Embryonic facial prominence (tissue), 1 donor: Measurements from ENCODE around the gene DNAJA2.
"Not testable (repeated sequence)": the region's sequence is repeated elsewhere in the genome, so short reads cannot be mapped to it uniquely, and the experiment has no call there.

Experiments used
- DNase-seq: peaks from one replicate; pipeline ENCODE4 v3.0.0-alpha.2; 2016; ENCODE audit errors: extremely low spot score

The DNAJA2 gene

DNA sequence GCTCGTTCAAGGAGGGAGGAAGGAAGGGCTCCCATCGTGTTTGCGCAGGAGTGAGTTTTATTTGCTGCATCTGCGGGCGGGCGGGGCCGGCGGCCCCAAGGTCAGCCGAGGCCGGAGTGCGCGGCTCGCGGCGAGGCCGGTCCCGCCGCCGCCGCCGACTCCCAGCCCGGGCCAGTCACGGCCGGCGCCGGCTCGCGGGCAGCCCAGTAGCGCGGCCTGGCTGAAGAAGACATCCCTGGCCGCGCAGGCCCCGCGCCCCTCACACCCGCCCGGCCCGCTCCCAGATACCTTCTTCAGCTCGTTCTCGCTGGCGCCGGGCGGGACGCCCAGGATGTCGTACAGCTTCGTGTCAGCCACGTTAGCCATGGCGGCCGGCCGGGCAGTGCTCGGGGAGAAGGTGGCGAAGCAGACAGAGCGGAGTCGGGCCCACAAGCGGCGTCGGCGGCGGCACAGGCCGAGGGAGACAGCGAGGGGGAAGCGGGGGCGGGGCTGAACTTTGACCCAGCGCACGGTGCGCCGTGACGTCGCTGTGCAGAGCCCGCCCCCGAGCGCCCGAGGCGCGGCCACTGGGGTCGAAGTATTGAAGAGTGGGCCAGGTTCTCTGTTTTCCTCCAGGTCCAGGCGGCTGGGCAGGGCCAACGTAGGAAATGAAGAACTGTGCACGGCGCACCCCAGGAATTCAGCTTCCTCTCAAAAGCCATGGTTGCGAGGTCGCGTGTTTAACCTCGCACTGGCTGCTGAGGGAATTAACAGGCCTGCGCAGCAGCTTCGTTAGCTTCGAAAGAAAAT lies at the start of gene DNAJA2:
TSS of gene DNAJA2 (minus strand) at position 468 of the 789 bp plus-strand sequence. CDS start at position 366, 102 bp downstream.
- peak; percentile 81 for DNase-seq

DNA sequence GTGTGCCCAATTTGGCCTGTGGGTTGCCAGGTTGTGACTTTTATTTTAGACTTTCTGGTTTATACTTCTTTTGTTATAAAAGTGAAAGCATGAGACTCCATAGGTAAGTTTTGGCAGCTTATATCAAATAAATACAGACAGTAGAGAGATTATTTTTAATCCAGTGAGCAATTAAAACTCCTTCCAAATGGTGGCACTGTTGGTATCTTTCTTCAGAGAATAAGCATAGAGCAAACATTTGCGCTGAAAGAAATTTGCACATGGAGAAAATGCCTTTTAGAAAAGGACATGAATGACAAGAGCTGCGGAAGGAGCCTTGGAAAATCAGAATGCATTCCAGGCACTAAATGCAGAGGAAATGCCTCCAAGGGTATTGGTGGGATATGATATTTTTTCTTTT lies 46.1 kb upstream of the DNAJA2 start:
- DNase-seq, result no peak

DNA sequence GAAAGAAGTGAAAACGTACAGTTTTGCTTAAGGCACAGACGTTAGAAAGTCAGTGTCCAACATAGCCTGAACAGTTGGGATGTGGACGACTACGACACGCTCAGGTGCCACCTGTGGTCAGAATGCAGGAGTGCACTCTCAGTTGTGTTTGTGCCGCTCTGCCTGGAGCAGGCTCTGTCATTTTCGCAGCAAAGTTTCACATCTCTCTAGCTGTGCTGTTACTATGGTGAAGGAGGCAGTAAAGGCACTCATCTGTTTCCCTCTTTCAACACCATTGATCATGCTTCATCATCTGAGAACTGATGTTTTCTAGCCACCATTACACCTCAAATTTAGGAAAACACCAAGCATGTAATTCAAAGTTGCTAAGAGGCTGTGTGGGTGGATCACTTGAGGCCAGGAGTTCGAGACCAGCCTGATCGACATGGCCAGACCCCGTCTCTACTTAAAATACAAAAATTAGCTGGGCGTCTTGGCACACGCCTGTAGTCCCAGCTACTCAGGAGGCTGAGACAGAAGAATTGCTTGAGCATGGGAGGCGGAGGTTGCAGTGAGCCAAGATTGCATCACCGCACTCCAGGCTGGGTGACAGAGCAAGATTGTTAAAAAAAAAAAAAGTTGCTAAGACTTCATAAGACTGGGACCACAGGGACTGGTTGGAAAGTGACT lies 44.9 kb upstream of the DNAJA2 start:
- no peak for DNase-seq

DNA sequence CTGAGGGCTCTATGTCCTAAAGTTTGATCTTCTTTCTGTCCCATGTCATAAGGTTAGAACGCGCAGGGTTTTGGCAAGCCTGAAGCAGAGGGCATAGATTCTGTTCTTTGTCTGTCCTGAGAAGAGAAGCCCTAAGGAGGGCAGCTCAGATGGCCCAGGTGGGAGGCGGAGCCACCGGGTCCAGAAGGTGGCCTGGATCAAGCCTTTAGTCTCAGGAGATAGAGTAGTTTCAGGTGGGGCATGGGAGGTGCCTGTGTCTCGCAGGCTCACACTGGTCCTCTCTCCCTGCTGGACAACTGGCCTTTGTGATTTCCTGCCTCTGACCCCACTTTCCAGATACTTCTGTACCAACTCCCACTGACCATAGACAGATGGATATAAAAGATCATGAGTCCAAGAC lies 44.2 kb upstream of the DNAJA2 start:
- no peak for DNase-seq

DNA sequence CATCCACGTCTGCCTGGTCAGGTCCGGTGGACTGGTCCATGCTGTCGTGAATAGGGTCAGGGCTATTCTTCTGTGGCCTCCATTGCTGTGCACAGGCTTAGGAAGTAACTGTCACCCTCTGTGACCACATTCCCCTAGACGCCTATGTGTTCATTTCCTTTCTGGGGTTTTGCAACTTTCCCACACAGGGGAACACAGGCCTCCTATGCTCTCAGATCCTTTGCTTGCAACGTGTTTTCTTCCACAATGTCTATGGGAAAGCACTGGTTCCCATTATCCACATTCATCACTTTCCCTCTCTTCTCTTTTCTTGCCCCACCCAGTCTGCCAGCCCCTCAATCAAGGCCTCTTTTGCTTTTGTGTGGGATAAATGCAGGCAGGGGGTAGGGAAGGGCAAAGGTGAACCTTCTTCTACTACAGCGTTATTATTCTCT lies 43.2 kb upstream of the DNAJA2 start:
- DNase-seq, result no peak

DNA sequence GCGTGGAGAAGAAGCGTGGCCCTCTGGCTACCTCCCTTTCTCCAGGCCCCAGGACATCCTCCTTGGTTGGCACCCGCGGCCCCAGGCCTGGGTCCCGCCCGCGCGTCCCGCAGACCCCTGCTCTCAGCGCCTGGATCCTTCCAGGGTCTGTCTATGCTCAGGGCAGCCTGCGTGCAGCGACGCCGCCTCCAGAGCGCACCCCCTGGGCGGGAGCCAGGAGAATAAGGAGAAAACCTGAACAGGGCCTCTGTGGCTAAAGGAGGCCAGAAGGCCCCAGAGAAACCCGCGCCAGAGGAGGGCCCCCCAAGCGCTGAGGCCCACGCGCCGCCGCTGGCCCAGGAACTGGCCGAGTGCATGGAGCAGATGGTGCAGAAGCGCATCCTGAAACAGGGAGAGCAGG lies 40.4 kb upstream of the DNAJA2 start:
- DNase-seq, result no peak

DNA sequence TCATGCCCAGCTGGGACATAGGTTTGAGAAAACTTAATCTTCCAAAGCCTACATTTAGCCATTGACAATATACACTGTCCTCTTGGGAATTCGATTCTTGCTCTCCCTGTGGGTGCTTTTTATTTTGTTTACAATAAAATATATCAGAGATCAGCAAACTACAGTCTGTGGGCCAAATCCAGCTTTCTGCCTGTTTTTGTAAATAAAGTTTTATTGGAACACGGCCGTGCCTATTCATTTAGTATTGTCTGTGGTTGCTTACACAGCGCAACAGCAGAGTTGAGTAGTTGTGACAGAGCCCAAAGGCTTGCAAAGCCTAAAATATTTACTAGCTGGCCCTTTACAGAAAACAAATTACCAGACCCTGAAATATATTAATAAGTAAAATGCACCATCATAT lies 39.7 kb upstream of the DNAJA2 start:
- no peak for DNase-seq

DNA sequence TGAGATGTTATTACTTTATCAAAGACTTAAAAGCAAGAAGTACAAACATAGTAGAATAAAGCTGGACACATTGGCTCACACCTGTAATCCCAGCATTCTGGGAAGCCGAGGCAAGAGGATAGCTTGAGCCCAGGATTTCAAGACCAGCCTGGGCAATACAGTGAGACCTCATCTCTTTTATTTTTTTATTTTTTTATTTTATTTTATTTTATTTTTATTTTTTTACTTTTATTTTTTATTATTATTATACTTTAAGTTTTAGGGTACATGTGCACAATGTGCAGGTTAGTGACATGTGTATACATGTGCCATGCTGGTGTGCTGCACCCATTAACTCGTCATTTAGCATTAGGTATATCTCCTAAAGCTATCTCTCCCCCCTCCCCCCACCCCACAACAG lies 37.3 kb upstream of the DNAJA2 start:
- not testable (repeated sequence) for DNase-seq

DNA sequence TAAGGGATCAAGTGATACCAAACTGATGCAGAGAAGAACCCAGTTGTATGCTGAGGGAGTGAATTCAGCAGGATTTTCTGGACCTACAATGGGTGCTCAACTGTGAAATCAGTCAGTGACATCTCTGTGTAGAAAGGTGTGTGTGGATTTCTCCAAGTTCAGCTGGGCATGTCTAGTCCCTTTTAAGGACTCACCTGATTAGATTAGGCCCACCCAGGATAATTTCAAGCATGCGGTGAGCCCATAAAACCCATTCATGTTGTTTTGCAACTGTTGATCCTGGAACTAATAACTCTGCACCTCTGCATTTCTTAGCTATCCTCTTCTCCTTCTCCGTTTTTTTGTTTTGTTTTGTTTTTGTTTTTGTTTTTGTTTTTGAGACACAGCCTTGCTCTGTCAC lies 35.1 kb upstream of the DNAJA2 start:
- DNase-seq, result no peak

DNA sequence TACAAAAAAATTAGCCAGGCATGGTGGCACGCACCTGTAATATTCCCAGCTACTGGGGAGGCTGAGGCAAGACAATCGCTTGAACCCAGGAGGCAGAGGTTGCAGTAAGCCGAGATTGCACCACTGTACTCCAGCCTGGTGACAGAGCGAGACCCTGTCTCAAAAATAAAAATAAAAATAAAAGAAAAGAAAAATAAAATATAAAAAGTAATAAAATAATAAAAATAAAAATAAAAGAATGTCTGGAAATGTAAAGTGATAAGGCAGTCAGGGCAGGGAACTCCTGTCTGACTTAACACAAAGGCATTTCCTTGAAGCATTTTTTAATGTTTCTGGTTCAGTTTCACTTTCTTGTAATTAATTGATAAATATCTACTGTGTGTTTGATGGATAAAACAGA lies 34.7 kb upstream of the DNAJA2 start:
- DNase-seq, result no peak

DNA sequence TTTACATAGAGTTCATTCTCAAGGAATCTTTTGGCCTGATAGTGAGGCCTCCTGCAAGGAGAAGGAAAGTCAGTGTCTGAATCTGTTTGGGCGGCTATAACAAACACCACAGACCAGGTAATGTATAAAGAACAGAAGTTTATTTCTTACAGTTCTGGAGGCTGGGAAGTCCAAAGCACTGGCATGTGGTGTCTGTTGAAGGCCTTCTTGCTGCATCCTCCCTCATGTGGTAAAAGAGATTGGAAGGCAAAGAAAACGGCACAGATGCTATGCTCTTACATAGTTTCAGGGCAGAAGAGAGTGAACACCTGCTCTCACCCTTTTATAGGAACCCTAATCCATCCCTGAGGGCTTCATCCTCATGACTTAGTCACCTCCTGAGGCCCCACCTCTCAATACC lies 31.2 kb upstream of the DNAJA2 start:
- DNase-seq, result no peak

DNA sequence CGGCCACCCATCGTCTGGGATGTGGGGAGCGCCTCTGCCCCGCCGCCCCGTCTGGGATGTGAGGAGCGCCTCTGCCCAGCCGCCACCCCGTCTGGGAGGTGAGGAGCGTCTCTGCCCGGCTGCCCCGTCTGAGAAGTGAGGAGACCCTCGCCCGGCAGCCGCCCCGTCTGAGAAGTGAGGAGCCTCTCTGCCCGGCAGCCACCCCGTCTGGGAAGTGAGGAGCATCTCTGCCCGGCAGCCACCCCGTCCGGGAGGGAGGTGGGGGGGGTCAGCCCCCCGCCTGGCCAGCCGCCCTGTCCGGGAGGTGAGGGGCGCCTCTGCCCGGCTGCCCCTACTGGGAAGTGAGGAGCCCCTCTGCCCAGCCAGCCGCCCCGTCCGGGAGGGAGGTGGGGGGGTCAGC lies 26.6 kb upstream of the DNAJA2 start:
- not testable (repeated sequence) for DNase-seq

DNA sequence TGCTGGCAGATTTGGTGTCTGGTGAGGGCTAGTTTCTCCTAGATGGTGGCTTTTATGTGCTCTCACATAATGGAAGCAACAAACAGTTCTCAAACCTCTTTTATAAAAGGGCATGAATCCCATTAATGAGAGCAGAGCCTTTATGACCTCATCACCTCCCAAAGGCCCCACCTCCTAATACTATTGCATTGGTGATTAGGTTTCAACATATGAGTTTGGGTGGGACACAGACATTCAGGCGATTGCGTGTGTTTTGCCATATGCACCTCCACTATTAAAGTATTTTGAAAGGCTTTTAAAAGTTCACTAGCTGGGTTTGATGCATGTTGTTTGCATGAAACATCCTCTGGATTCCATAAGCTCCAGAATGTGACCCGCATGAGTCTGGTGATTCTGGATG lies 24.4 kb upstream of the DNAJA2 start:
- no peak for DNase-seq

DNA sequence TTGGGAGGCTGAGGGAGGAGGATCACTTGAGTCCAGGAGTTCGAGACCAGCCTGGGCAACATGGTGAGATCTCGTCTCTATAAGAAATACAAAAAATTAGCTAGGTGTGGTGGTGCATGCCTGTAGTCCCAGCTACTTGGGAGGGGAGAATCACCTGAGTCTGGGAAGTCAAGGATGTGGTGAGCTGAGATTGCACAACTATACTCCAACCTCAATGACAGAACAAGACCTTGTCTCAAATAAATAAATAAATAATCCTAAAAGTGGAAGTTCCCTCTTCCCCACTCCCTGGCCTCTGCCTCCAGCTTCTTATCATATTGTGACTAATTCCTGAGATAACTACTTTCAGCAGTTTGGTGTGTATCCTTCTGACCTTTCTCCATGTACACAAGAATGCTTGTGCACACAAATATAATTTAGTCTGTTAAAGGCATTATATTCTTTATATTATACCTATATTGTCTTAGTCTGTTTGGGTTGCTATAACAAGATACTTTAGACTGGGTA lies 23.5 kb upstream of the DNAJA2 start:
- DNase-seq, result no peak

DNA sequence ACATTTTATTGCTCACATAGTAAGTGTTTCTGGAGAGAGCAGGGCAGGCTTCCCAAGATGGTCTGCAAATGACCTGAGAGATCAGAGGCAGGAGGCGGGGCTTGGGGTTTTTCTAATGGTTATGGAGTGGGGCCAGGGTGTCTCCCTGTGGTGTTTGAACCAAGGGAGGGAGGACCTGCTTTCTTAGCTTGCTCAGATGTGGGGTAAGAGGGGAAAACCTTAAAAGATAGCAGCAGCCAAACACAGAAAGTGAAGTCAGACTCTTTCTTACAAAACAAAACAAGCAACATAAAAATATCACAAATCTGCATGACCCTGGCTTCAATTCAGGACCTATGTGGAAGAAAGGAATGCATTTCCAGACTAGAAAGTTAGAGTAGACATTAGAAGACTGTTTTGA lies 22.9 kb upstream of the DNAJA2 start:
- no peak for DNase-seq

DNA sequence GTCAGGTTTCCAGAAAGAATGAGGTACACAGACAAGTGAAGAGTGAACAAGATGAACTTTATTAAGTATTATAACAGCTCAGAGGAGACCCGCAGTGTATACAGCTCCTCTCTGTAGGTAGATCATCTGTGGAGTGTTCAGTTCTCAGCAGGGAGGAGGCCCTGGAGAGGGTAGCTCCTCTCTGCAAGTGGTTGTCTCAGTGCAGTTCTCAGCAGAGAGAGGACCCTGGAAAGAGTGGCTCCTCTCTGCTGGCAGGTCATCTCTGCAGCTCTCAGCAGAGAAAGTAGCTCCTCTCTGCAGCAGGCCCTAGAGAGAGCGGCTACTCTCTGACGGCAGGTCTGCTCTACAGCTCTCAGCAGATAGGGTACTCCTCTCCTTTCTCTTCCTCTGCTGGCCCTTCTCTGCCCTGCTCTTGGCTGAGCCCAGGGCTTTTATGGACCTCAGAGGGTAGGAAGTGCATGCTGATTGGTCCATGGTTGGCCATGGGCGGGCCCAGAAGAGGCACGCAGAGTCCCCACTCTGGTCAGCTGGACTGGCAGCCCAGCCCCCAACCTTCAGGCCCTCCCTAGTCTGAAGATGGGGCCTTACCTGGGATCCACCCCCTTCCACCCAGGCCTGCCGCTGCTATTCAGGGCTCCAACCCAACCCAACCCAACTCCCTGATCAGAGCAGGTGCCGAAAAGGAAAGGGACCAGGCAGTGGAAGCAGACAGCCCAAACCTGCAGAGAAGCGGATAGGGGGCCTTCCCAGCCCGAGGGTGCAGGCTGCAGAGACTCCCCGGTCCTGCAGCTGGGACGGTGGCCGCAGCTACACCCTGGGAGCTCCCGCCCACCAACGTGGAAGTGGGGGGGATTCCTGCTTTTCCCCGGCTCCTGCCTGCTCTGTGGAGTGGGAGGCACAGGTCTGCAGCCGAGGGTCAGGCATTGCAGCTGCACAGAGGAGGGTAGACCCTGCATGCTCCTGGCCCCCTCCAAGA lies 18.5 kb upstream of the DNAJA2 start:
- DNase-seq, result no peak

DNA sequence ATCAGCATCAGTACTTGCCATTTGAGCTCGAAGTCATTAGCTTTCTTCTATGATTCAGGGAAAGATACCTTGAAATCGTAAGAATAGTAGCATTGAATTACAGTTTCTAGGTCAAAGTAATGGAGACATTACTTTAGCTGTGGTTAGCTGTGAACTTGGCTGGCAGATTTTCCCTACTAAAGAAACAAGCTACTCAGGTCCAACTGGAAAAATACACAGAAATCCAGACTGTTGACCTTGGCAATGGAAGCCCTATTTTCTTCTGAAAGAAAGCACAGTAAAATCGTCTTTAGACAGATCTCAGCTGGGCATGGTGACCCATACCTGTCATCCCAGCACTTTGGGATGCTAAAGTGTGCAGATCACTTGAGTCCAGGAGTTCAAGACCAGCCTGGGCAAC lies 13.4 kb upstream of the DNAJA2 start:
- no peak for DNase-seq

DNA sequence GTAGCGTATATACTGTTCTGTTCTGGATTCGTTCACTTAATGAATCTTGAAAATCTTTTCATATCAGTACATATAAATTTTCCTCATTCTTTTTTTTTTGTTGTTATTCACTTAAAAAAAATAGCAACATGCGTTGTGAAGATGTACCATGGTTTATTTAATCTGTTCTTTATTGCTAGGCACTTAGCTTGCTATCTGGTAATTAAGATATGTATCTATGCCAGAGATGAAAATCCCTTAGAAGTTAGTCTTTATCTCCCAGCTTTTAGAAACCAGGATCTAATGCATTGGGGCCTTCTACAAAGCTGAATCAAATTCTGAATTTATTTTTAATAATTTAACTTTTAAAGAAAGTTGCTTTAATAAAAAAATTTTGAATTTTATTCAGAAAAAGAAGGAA lies 13.0 kb upstream of the DNAJA2 start:
- DNase-seq, result no peak

DNA sequence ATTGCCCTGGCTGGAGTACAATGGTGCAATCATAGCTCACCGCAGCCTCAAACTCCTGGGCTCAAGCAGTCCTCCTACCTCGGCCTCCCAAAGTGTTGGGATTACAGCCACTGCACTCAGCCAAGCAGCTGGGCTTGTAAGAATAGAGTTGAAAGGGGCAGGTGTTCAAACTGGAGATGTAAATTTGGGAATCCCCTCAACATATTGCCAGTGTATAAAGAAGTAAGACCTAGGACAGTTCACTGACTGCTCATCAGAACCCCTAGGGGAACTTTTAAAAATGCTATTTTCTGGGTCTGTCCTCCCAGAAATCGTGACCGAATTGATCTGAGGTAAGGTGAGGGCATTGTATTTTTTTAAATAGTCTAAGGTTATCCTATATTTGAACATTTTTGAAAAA lies 8.9 kb upstream of the DNAJA2 start:
- no peak for DNase-seq

DNA sequence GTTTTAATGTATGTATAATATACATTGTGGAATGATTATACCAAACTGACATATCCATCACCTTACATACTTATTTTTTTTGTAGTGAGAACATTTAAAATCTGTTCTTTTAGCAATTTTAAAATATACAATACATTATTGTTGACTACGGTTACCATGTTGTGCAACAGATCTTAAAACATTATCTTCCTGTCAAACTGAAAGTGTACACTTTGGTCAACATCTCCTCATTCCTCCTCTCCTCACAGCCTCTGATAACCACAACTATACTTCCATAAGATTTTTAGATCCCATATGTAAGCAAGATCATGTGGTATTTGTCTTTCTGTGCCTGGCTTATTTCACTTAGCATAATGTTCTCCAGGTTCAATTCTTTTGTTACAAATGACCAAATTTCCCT lies 7.5 kb upstream of the DNAJA2 start:
- DNase-seq, result no peak

DNA sequence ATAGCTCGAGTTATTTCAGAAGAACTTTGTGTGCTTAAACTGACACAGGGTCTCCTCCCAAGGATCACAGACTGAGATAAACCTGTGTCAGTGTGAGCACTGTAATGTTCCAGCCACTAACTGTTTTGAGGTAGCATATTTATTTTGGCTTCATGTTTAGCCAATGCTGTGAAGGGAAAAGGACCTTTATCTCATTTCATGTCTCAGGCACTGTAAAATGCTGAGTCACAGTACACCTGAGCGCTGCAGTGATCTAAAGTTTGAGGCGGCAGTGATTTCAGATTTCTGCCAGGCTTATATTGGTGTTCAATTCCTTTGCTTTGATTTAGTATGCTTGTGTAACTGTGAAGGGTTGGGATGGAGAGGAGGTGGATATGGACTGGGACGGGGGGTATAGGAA lies 3.1 kb upstream of the DNAJA2 start:
- no peak for DNase-seq

DNA sequence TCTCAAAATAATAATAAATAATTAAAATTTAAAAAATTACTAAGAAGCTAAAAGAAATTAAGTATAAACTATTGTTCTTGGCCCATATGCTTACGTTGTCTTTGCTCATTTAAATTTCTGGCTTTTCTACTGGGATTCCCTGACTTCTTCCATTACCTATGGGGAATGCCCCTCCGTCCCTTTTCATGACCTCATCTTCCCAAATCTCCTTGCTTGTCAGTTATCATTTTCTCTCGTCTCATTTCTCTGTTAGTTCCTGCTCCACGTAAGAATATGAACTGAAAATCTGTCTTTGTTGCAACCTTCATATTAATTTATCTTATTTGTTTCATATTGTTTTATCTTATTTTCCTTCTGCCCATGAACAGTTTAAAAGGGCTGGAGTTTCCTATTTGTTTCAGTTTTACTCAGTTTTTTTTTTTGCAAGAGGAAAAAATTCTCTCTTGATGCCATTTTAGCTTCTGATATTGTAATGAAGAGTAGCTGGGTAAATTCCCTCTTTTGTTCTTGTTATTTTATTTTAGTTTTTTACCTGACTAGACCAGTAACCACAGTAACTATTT lies 2.5 kb upstream of the DNAJA2 start:
- DNase-seq, result no peak
